GM12892 (cell line): ENCODE results near the gene ADD2.

Experiments
- DNase-seq: peaks from one replicate; pipeline ENCODE4 v3.0.0; 2011; ENCODE audit not compliant: insufficient read length
- FAIRE-seq: peaks from 2 replicates; lab custom pipeline; 2011; peaks lifted over from hg19 to GRCh38; lab: Jason Lieb, UNC
- POLR2A ChIP-seq: IDR thresholded peaks from 2 replicates; pipeline ENCODE4 v1.6.1; 2011; ENCODE audit warnings: low read depth, low read length, control low read depth
- POLR2AphosphoS5 ChIP-seq: IDR thresholded peaks from 2 replicates; pipeline ENCODE4 v1.6.1; 2011; ENCODE audit warnings: low read depth, low read length, control low read depth
- TAF1 ChIP-seq: IDR thresholded peaks from 2 replicates; pipeline ENCODE4 v1.6.1; 2011; ENCODE audit warnings: low read depth, mild to moderate bottlenecking, control low read depth, low read length, borderline replicate concordance

ADD2 gene

GRCh38 chr2:70729647-70730046, 38.4 kb downstream of the ADD2 start:
- TF ChIP-seq POLR2AphosphoS5: no peak
- no peak for TF ChIP-seq TAF1
- DNase-seq (no peak), FAIRE-seq (no peak)

- no peak for TF ChIP-seq TAF1
- no peak for TF ChIP-seq POLR2AphosphoS5
- no peak for DNase-seq
- no peak for FAIRE-seq
Measured at GRCh38 chr2:70728128-70728527, 39.9 kb downstream of the ADD2 start.

- no peak for TF ChIP-seq TAF1
- no peak for TF ChIP-seq POLR2AphosphoS5
- no peak for TF ChIP-seq POLR2A
- FAIRE-seq (no peak), DNase-seq (no peak)
Measured at GRCh38 chr2:70726947-70727725, 40.9 kb downstream of the ADD2 start.

- FAIRE-seq: no peak
- DNase-seq: no peak
Measured at GRCh38 chr2:70725505-70725904, 42.5 kb downstream of the ADD2 start.

GRCh38 chr2:70724366-70724765, 43.6 kb downstream of the ADD2 start:
- FAIRE-seq (no peak), DNase-seq (no peak)
- TF ChIP-seq POLR2AphosphoS5: no peak
- no peak for TF ChIP-seq TAF1
- TF ChIP-seq POLR2A: no peak

More at GRCh38 chr2:70725505-70725904, 42.5 kb downstream of the ADD2 start:
- no peak for TF ChIP-seq TAF1

- FAIRE-seq: no peak
- TF ChIP-seq POLR2AphosphoS5 (no peak), TAF1 (no peak), POLR2A (no peak)
- no peak for DNase-seq
Measured at GRCh38 chr2:70723286-70723885, 44.6 kb downstream of the ADD2 start.

- no peak for TF ChIP-seq TAF1
- no peak for TF ChIP-seq POLR2A
- no peak for TF ChIP-seq POLR2AphosphoS5
- no peak for FAIRE-seq
- no peak for DNase-seq
Measured at GRCh38 chr2:70720124-70720523, 47.9 kb downstream of the ADD2 start.

- FAIRE-seq (no peak), DNase-seq (no peak)
- TF ChIP-seq POLR2A: no peak
- no peak for TF ChIP-seq POLR2AphosphoS5
Measured at GRCh38 chr2:70719231-70719630, 48.8 kb downstream of the ADD2 start.

- no peak for TF ChIP-seq POLR2AphosphoS5
- no peak for TF ChIP-seq TAF1
- TF ChIP-seq POLR2A: no peak
- no peak for FAIRE-seq
- DNase-seq: no peak
Measured at GRCh38 chr2:70718736-70719135, 49.3 kb downstream of the ADD2 start.

GRCh38 chr2:70718241-70718640, 49.8 kb downstream of the ADD2 start:
- TF ChIP-seq POLR2A (no peak), TAF1 (no peak), POLR2AphosphoS5 (no peak)
- FAIRE-seq (no peak), DNase-seq (no peak)

GRCh38 chr2:70717431-70718038, 50.5 kb downstream of the ADD2 start:
- TF ChIP-seq POLR2AphosphoS5: no peak
- no peak for TF ChIP-seq POLR2A

GRCh38 chr2:70716951-70717350, 51.0 kb downstream of the ADD2 start:
- FAIRE-seq: no peak
- TF ChIP-seq POLR2AphosphoS5 (no peak), TAF1 (no peak), POLR2A (no peak)
- no peak for DNase-seq

More at GRCh38 chr2:70717431-70718038, 50.5 kb downstream of the ADD2 start:
- DNase-seq (no peak), FAIRE-seq (no peak)
